Loucy (cell line): ENCODE measurements around the gene SLC38A3.

Experiments used
- H2AFZ ChIP-seq: fragments of 200-600 bp; sonication (generic); 2 replicates; pipeline ENCODE4 v1.6.0; 2016; ENCODE audit warnings: antibody characterized with exemption, mild to moderate bottlenecking, low read length, moderate library complexity
- H3F3A ChIP-seq: fragments of 200-600 bp; 2 replicates; pipeline ENCODE4 v1.6.0; 2016; ENCODE audit warnings: antibody characterized with exemption, low read depth, mild to moderate bottlenecking
- H3K27me3 ChIP-seq: fragments of 200-600 bp; sonication (generic); 2 replicates; pipeline ENCODE4 v1.6.1; 2014; ENCODE audit warnings: low read length, mild to moderate bottlenecking; ENCODE audit not compliant: insufficient read depth, poor library complexity, severe bottlenecking
- H3K36me3 ChIP-seq: fragments of 200-600 bp; sonication (generic); 2 replicates; pipeline ENCODE4 v1.6.1; 2016; ENCODE audit warnings: low read length; ENCODE audit not compliant: insufficient read depth
- H3K4me1 ChIP-seq: fragments of 200-600 bp; sonication (generic); 2 replicates; pipeline ENCODE4 v1.5.1; 2014; ENCODE audit warnings: low read length, mild to moderate bottlenecking; ENCODE audit not compliant: insufficient read depth, poor library complexity, severe bottlenecking
- H3K4me2 ChIP-seq: fragments of 200-600 bp; sonication (generic); 2 replicates; pipeline ENCODE4 v1.6.0; 2014; ENCODE audit warnings: antibody characterized with exemption, low read length, low read depth, mild to moderate bottlenecking; ENCODE audit not compliant: poor library complexity, severe bottlenecking
- H3K4me3 ChIP-seq: fragments of 200-600 bp; sonication (generic); 2 replicates; pipeline ENCODE4 v1.5.1; 2014; ENCODE audit warnings: low read length, mild to moderate bottlenecking, mixed read lengths; ENCODE audit not compliant: poor library complexity, severe bottlenecking
- H3K79me2 ChIP-seq: fragments of 200-600 bp; sonication (generic); 2 replicates; pipeline ENCODE4 v1.6.1; 2014; ENCODE audit warnings: low read length; ENCODE audit not compliant: insufficient read depth
- H3K9ac ChIP-seq: fragments of 200-600 bp; sonication (generic); 2 replicates; pipeline ENCODE4 v1.6.0; 2014; ENCODE audit warnings: mild to moderate bottlenecking, low read depth, low read length, moderate library complexity; ENCODE audit not compliant: poor library complexity, severe bottlenecking
- H3K9me2 ChIP-seq: fragments of 200-600 bp; sonication (generic); replicated peaks from 2 replicates; pipeline ENCODE4 v1.6.1; 2016; ENCODE audit warnings: low read depth, low read length, mixed read lengths
- H3K9me3 ChIP-seq: fragments of 200-600 bp; sonication (generic); 2 replicates; pipeline ENCODE4 v1.6.1; 2014; ENCODE audit warnings: mild to moderate bottlenecking, antibody characterized with exemption, low read length, low read depth; ENCODE audit not compliant: insufficient read depth
- H4K20me1 ChIP-seq: fragments of 200-600 bp; sonication (generic); 2 replicates; pipeline ENCODE4 v1.6.0; 2014; ENCODE audit warnings: antibody characterized with exemption, low read length, mild to moderate bottlenecking; ENCODE audit not compliant: insufficient read depth, poor library complexity, severe bottlenecking
- EZH2phosphoT487 ChIP-seq: fragments of 200-600 bp; IDR thresholded peaks from 2 replicates; pipeline ENCODE4 v1.6.1; 2018; ENCODE audit warnings: antibody characterized with exemption, mild to moderate bottlenecking, moderate library complexity, borderline replicate concordance
- TF ChIP-seq, protein P1 (sequence below): fragments of 200-600 bp; sonication (generic); conservative IDR thresholded peaks from 2 replicates; pipeline ENCODE4 v1.5.1; 2014; ENCODE audit warnings: mild to moderate bottlenecking, antibody characterized with exemption, low read length

Gene SLC38A3

DNA sequence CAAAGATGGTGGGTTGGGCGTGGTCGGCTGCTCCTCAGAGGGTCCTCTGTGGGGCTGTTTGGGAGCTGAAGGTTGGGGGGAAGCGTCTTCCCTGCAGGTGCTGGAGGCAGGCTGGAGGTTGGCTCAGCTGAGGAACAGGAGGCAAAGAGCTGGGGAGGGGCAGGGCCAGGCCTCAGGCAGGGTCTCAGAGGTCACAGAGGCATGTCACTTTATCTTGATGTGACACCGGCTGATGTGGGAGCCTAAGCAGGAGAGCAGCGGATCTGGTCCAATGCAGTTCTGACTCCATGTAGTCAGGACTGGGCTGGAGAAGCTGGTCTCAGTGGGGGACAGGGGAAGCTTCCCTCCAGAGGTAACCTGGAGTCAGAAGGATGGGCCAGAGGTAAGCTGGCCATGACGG lies 21.3 kb upstream of the SLC38A3 start:
- TF ChIP-seq EZH2phosphoT487, result no peak
- TF ChIP-seq, protein P1, sequence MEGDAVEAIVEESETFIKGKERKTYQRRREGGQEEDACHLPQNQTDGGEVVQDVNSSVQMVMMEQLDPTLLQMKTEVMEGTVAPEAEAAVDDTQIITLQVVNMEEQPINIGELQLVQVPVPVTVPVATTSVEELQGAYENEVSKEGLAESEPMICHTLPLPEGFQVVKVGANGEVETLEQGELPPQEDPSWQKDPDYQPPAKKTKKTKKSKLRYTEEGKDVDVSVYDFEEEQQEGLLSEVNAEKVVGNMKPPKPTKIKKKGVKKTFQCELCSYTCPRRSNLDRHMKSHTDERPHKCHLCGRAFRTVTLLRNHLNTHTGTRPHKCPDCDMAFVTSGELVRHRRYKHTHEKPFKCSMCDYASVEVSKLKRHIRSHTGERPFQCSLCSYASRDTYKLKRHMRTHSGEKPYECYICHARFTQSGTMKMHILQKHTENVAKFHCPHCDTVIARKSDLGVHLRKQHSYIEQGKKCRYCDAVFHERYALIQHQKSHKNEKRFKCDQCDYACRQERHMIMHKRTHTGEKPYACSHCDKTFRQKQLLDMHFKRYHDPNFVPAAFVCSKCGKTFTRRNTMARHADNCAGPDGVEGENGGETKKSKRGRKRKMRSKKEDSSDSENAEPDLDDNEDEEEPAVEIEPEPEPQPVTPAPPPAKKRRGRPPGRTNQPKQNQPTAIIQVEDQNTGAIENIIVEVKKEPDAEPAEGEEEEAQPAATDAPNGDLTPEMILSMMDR, result no peak
- no peak overlapping the region for H3K9ac ChIP-seq
- H3K36me3 ChIP-seq, result no peaks in the 10 kb centered on the region
- no peaks in the 10 kb centered on the region for H3K9me3 ChIP-seq
- no peaks in the 10 kb centered on the region for H4K20me1 ChIP-seq
- H3K9me2 ChIP-seq, result no peaks in the 10 kb centered on the region
- H3K27me3 ChIP-seq, result no peaks in the 10 kb centered on the region
- no peak overlapping the region for H2AFZ ChIP-seq
- no peak overlapping the region for H3K4me3 ChIP-seq
- H3K79me2 ChIP-seq, result no peaks in the 10 kb centered on the region
- H3K4me2 ChIP-seq, result no peak overlapping the region
- H3K4me1 ChIP-seq, result no peaks in the 10 kb centered on the region
- H3F3A ChIP-seq, result no peaks in the 10 kb centered on the region

DNA sequence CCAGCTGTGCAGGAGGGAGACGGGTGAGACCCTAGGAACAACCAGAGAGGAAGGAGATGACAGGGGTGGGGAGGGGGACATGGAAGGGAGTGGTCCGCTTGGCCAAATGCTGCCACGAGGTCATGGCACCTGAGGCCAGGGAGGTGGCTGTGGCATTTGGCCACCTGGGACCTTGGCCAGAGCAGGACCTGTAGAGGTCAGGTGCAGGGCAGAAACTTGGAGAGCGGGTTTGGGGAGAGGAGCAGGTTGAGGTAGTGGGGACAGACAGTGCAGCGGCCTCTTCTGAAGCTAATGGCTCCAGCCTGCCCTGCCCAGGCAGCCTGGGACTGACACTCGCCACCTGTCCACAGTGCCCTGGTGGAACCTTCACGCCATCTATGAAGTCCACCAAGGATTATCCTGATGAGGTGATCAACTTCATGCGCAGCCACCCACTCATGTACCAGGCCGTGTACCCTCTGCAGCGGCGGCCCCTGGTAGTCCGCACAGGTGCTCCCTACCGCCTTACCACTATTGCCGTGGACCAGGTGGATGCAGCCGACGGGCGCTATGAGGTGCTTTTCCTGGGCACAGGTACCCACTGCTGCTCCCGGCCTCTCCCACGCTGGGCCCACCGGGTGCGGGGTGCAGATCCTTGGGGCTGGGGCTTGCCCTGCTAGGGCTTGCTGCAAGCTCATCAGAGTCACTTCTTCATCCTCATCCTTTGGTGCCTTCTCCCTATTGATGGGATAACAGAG lies 20.7 kb upstream of the SLC38A3 start:
- Histone ChIP-seq H3K36me3 (no peaks in the 10 kb centered on the region), H3K9ac (no peak overlapping the region), H2AFZ (no peak overlapping the region), H3K4me2 (no peak overlapping the region), H3K79me2 (no peaks in the 10 kb centered on the region), H3K27me3 (no peaks in the 10 kb centered on the region), H3F3A (no peaks in the 10 kb centered on the region), H3K4me1 (no peaks in the 10 kb centered on the region), H4K20me1 (no peaks in the 10 kb centered on the region), H3K4me3 (no peak overlapping the region), H3K9me2 (no peaks in the 10 kb centered on the region), H3K9me3 (no peaks in the 10 kb centered on the region)
- no peak for TF ChIP-seq EZH2phosphoT487
- TF ChIP-seq, protein P1, result no peak

DNA sequence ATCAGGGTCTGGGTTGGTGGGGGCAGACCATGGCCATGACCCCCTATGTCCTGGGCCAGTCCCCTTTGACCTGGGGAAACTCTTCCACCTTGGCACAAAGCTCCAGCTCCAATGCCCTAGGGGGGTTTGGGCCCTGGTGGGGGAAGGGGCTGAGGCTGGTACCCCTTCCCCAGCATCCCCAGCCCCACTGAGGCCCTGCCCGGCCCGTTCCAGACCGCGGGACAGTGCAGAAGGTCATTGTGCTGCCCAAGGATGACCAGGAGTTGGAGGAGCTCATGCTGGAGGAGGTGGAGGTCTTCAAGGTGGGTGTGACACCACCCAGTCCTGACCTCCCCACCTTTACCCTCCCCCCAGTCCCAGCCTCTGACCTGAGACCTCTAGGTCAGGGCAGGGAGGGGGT lies 19.8 kb upstream of the SLC38A3 start:
- Histone ChIP-seq H3K9me3 (no peaks in the 10 kb centered on the region), H3K9me2 (no peaks in the 10 kb centered on the region), H2AFZ (no peak overlapping the region), H4K20me1 (no peaks in the 10 kb centered on the region), H3F3A (no peaks in the 10 kb centered on the region), H3K36me3 (no peaks in the 10 kb centered on the region), H3K9ac (no peak overlapping the region), H3K4me3 (no peak overlapping the region), H3K4me2 (no peak overlapping the region), H3K4me1 (no peaks in the 10 kb centered on the region), H3K27me3 (no peaks in the 10 kb centered on the region), H3K79me2 (no peaks in the 10 kb centered on the region)
- no peak for TF ChIP-seq EZH2phosphoT487
- TF ChIP-seq, protein P1, result no peak
